Thyroid gland (tissue), 4 donors: ENCODE data around the gene COCH.

Source experiments
- POLR2A ChIP-seq, 2 donors: fragments of 450-650 bp; IDR thresholded peaks; one replicate each; pipeline ENCODE4 v1.6.1; 2017; ENCODE audit warnings: antibody characterized with exemption in 2 of 2, mild to moderate bottlenecking in 2 of 2, moderate library complexity in 1 of 2
- TF ChIP-seq, protein P1 (sequence below), 6 experiments: fragments of 200-600 bp in 3 of 6; fragments of 450-650 bp in 3 of 6; sonication (generic) in 3 of 6; IDR thresholded peaks; one replicate each; pipeline ENCODE4 v1.5.1; 2016 to 2019; ENCODE audit warnings: antibody characterized with exemption in 6 of 6, mild to moderate bottlenecking in 2 of 6, inconsistent platforms in 1 of 6, moderate library complexity in 1 of 6

GRCh38 chr14:30908826-30909225 is 34.5 kb downstream of the COCH start:
- TF ChIP-seq POLR2A (IDR thresholded peaks at IDR 0.05) = no peak
- TF ChIP-seq, protein P1, sequence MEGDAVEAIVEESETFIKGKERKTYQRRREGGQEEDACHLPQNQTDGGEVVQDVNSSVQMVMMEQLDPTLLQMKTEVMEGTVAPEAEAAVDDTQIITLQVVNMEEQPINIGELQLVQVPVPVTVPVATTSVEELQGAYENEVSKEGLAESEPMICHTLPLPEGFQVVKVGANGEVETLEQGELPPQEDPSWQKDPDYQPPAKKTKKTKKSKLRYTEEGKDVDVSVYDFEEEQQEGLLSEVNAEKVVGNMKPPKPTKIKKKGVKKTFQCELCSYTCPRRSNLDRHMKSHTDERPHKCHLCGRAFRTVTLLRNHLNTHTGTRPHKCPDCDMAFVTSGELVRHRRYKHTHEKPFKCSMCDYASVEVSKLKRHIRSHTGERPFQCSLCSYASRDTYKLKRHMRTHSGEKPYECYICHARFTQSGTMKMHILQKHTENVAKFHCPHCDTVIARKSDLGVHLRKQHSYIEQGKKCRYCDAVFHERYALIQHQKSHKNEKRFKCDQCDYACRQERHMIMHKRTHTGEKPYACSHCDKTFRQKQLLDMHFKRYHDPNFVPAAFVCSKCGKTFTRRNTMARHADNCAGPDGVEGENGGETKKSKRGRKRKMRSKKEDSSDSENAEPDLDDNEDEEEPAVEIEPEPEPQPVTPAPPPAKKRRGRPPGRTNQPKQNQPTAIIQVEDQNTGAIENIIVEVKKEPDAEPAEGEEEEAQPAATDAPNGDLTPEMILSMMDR (IDR thresholded peaks at IDR 0.05) = no peak
